H9 (cell line): ENCODE data around the gene RNF208. TPM values are rescaled to one million over a fixed set of nuclear protein-coding genes. Genes with fewer than 3 reads are reported as not detected.
A peak's percentile ranks its signal among the peaks of the same experiment; 100 is the strongest.

Experiments used
- DNase-seq: peaks from one replicate; pipeline ENCODE4 v3.0.0-alpha.2; 2017
- H2AFZ ChIP-seq: one replicate; pipeline ENCODE4 v1.6.1; 2013; ENCODE audit warnings: mild to moderate bottlenecking, low read length, control low read depth, moderate library complexity
- H2AK5ac ChIP-seq: 2 replicates; pipeline ENCODE4 v1.6.1; 2013; ENCODE audit warnings: low read length, control low read depth, mixed read lengths; ENCODE audit not compliant: insufficient read length
- H2BK120ac ChIP-seq: one replicate; pipeline ENCODE4 v1.6.1; 2013; ENCODE audit warnings: low read depth, mild to moderate bottlenecking, low read length, control low read depth, inconsistent platforms; ENCODE audit not compliant: poor library complexity, severe bottlenecking
- H2BK12ac ChIP-seq: 2 replicates; pipeline ENCODE4 v1.6.1; 2013; ENCODE audit warnings: low read length, control low read depth, mixed read lengths, low read depth; ENCODE audit not compliant: insufficient read length
- H2BK15ac ChIP-seq: 2 replicates; pipeline ENCODE4 v1.6.1; 2013; ENCODE audit warnings: low read depth, low read length, control low read depth
- H2BK20ac ChIP-seq: one replicate; pipeline ENCODE4 v1.6.1; 2013; ENCODE audit warnings: low read depth, mild to moderate bottlenecking, low read length, control low read depth, inconsistent platforms; ENCODE audit not compliant: poor library complexity, severe bottlenecking
- H2BK5ac ChIP-seq: 2 replicates; pipeline ENCODE4 v1.6.1; 2013; ENCODE audit warnings: low read length, control low read depth, mixed read lengths; ENCODE audit not compliant: insufficient read length
- H3K14ac ChIP-seq: 2 replicates; pipeline ENCODE4 v1.6.1; 2013; ENCODE audit warnings: low read length, control low read depth; ENCODE audit not compliant: insufficient read depth
- H3K18ac ChIP-seq: 2 replicates; pipeline ENCODE4 v1.6.1; 2013; ENCODE audit warnings: low read depth, mild to moderate bottlenecking, mixed read lengths, low read length, control low read depth; ENCODE audit not compliant: insufficient read length
- H3K23ac ChIP-seq: 2 replicates; pipeline ENCODE4 v1.6.1; 2013; ENCODE audit warnings: low read length, control low read depth, mixed read lengths, low read depth; ENCODE audit not compliant: insufficient read length
- H3K23me2 ChIP-seq: 2 replicates; pipeline ENCODE4 v1.6.1; 2013; ENCODE audit warnings: low read depth, mild to moderate bottlenecking, mixed read lengths, low read length, control low read depth; ENCODE audit not compliant: insufficient read length, poor library complexity, severe bottlenecking
- H3K27ac ChIP-seq: 2 replicates; pipeline ENCODE4 v1.5.1; 2013; ENCODE audit warnings: low read length, control low read depth, mixed read lengths, low read depth; ENCODE audit not compliant: insufficient read length
- H3K27me3 ChIP-seq: 2 replicates; pipeline ENCODE4 v1.6.1; 2013; ENCODE audit warnings: low read length, control low read depth, inconsistent platforms; ENCODE audit not compliant: insufficient read depth
- H3K4ac ChIP-seq: 2 replicates; pipeline ENCODE4 v1.6.1; 2013; ENCODE audit warnings: low read depth, mild to moderate bottlenecking, control low read depth, inconsistent platforms, low read length, moderate library complexity
- H3K4me1 ChIP-seq: 2 replicates; pipeline ENCODE4 v1.6.1; 2013; ENCODE audit warnings: low read length, control low read depth, inconsistent platforms; ENCODE audit not compliant: insufficient read depth
- H3K4me2 ChIP-seq: 2 replicates; pipeline ENCODE4 v1.6.1; 2013; ENCODE audit warnings: low read length, control low read depth, mixed read lengths; ENCODE audit not compliant: insufficient read length, insufficient read depth
- H3K56ac ChIP-seq: 2 replicates; pipeline ENCODE4 v1.6.1; 2013; ENCODE audit warnings: low read depth, mild to moderate bottlenecking, mixed read lengths, low read length, control low read depth; ENCODE audit not compliant: insufficient read length
- H3K79me1 ChIP-seq: 2 replicates; pipeline ENCODE4 v1.6.1; 2013; ENCODE audit warnings: low read depth, mild to moderate bottlenecking, moderate library complexity, low read length, control low read depth, inconsistent platforms; ENCODE audit not compliant: insufficient read depth, poor library complexity, severe bottlenecking
- H3K79me2 ChIP-seq: 2 replicates; pipeline ENCODE4 v1.6.1; 2013; ENCODE audit warnings: low read length, control low read depth, inconsistent platforms; ENCODE audit not compliant: insufficient read depth
- H3K9ac ChIP-seq: 2 replicates; pipeline ENCODE4 v1.6.1; 2013; ENCODE audit warnings: low read length, control low read depth, mixed read lengths; ENCODE audit not compliant: insufficient read length; ENCODE audit errors: extremely low read depth
- H3K9me3 ChIP-seq: one replicate; pipeline ENCODE4 v1.6.1; 2013; ENCODE audit warnings: low read depth, low read length, inconsistent platforms; ENCODE audit not compliant: control insufficient read depth
- H3T11ph ChIP-seq: one replicate; pipeline ENCODE4 v1.6.1; 2013; ENCODE audit warnings: mild to moderate bottlenecking, low read length, control low read depth, inconsistent platforms
- H4K20me1 ChIP-seq: one replicate; pipeline ENCODE4 v1.6.1; 2013; ENCODE audit not compliant: control insufficient read depth, insufficient read length, insufficient read depth
- H4K5ac ChIP-seq: 2 replicates; pipeline ENCODE4 v1.6.1; 2013; ENCODE audit warnings: low read depth, mild to moderate bottlenecking, mixed read lengths, low read length, control low read depth; ENCODE audit not compliant: insufficient read length
- H4K8ac ChIP-seq: replicated peaks from 2 replicates; pipeline ENCODE4 v1.6.1; 2013; ENCODE audit warnings: low read length, control low read depth, mixed read lengths, low read depth; ENCODE audit not compliant: insufficient read length
- H4K91ac ChIP-seq: 2 replicates; pipeline ENCODE4 v1.6.1; 2013; ENCODE audit warnings: low read depth, mild to moderate bottlenecking, moderate library complexity, mixed read lengths, low read length, control low read depth; ENCODE audit not compliant: insufficient read length
- H3K27ac Mint-ChIP-seq, 3 experiments: 2 replicates in 2 of 3; 3 replicates in 1 of 3; pipeline ENCODE4 v1.8.0; 2020 to 2021; ENCODE audit warnings: mixed read lengths in 3 of 3, mild to moderate bottlenecking in 1 of 3, moderate library complexity in 1 of 3
- H3K27me3 Mint-ChIP-seq: 2 replicates; pipeline ENCODE4 v1.8.0; 2021; ENCODE audit warnings: low read depth, mild to moderate bottlenecking, moderate library complexity, mixed read lengths
- H3K36me3 Mint-ChIP-seq, 3 experiments: 2 replicates in 2 of 3; 3 replicates in 1 of 3; pipeline ENCODE4 v1.8.0; 2020 to 2021; ENCODE audit warnings: low read depth in 3 of 3, mixed read lengths in 3 of 3; ENCODE audit not compliant: insufficient read depth in 1 of 3
- H3K4me1 Mint-ChIP-seq, 2 experiments: 2 replicates each; pipeline ENCODE4 v1.8.0; 2020; ENCODE audit warnings: mixed read lengths in 2 of 2
- H3K4me3 Mint-ChIP-seq, 2 experiments: 2 replicates in 1 of 2; 3 replicates in 1 of 2; pipeline ENCODE4 v1.8.0; 2020 to 2021; ENCODE audit warnings: mild to moderate bottlenecking in 2 of 2, mixed read lengths in 2 of 2, moderate library complexity in 1 of 2
- H3K9me3 Mint-ChIP-seq, 2 experiments: 2 replicates in 1 of 2; 3 replicates in 1 of 2; pipeline ENCODE4 v1.8.0; 2020; ENCODE audit warnings: mild to moderate bottlenecking in 2 of 2, mixed read lengths in 2 of 2, moderate library complexity in 1 of 2
- CTCF ChIP-seq: fragments of 200-600 bp; sonication (generic); conservative IDR thresholded peaks from 3 replicates; pipeline ENCODE4 v1.8.0; 2021; ENCODE audit warnings: antibody characterized with exemption, mild to moderate bottlenecking
- WGBS: extraction: QIAGEN DNeasy Blood & Tissue Kit; methylation state at CpG from one replicate; pipeline ENCODE4 v1.1.7; 2013; ENCODE audit warnings: missing lambda C conversion rate, low lambda C conversion rate, mixed read lengths; ENCODE audit not compliant: insufficient read length; ENCODE audit errors: extremely low coverage; 5-methylcytosine and 5-hydroxymethylcytosine counted together
- total RNA-seq: library from RNA; stranded (reverse); gene quantifications from 2 replicates; pipeline ENCODE4 v1.2.1, GENCODE V29; 2021

RNF208 gene
- total RNA-seq, 1 experiment from 2014 or later = 7.7 TPM

DNA sequence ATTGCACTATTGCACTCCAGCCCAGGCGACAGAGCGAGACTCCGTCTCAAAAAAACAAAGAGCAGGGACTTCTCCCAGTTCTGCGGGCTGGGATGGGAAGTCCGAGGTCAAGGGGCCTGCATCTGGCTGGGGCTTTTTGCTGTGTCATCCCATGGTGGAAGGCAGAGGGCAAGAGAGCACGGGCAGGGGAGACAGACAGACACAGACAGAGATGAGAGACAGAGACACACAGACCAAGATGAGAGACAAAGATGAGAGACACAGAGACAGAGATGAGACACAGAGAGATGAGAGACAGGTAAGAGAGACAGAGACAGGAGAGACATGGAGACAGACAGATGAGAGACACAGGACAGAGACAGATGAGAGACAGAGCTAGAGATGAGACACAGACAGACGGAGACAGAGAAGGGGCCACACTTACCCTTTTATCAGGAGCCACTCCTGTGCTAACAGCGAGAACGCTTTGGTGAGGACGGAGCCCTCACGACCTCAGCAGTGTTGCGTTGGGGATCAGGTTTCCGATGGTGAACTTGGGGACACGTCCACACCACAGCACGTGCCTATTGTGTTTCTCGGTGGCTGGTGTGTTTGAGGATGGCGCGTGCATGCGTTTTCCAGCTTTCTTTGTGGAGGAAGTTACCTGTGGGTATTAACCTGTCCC, 46.6 kb upstream of the RNF208 start:
- no peak for TF ChIP-seq CTCF
- no peak overlapping the region for H3K18ac ChIP-seq
- H2BK20ac ChIP-seq = no peak overlapping the region
- no peak overlapping the region for H2AFZ ChIP-seq
- H3K4ac ChIP-seq = no peak overlapping the region
- H2BK5ac ChIP-seq = no peak overlapping the region
- H2BK120ac ChIP-seq = no peak overlapping the region
- H3K23ac ChIP-seq = no peak overlapping the region
- no peaks in the 10 kb centered on the region for H3K27me3 ChIP-seq
- H3K27me3 Mint-ChIP-seq = no peaks in the 10 kb centered on the region; the same call in 1 of the 2 replicates
- H3K27ac Mint-ChIP-seq = peak overlapping the region in 2 of 3 experiments; percentile 3 to 8; a peak in 1 of 7 replicates
- H3K4me3 Mint-ChIP-seq = no peak overlapping the region
- H3K4me1 ChIP-seq = no peaks in the 10 kb centered on the region
- H3K9ac ChIP-seq = no peak overlapping the region
- no peaks in the 10 kb centered on the region for H3K23me2 ChIP-seq
- no peak overlapping the region for H3K56ac ChIP-seq
- H4K91ac ChIP-seq = no peak overlapping the region
- H2BK12ac ChIP-seq = no peak overlapping the region
- no peak for DNase-seq
- H3K79me2 ChIP-seq = no peaks in the 10 kb centered on the region
- WGBS = no CpG with 5 or more reads among the region's 19 CpGs
- H3K4me1 Mint-ChIP-seq = no peaks in the 10 kb centered on the region; a peak in 1 of 4 replicates
- H3K9me3 Mint-ChIP-seq = no peaks in the 10 kb centered on the region; a peak in 1 of 5 replicates
- H4K8ac ChIP-seq = no peak overlapping the region
- no peaks in the 10 kb centered on the region for H3K9me3 ChIP-seq
- H3K27ac ChIP-seq = no peak overlapping the region
- H3K36me3 Mint-ChIP-seq = peaks cover 12 to 59% (median 43%) of the 10 kb centered on the region in 3 experiments; a peak in 6 of 7 replicates
- no peak overlapping the region for H3T11ph ChIP-seq
- no peak overlapping the region for H3K14ac ChIP-seq
- H4K20me1 ChIP-seq = no peaks in the 10 kb centered on the region
- no peak overlapping the region for H2BK15ac ChIP-seq
- H3K4me2 ChIP-seq = no peak overlapping the region
- H3K79me1 ChIP-seq = no peaks in the 10 kb centered on the region
- H4K5ac ChIP-seq = no peak overlapping the region
- H2AK5ac ChIP-seq = no peak overlapping the region
